K562 (cell line): ENCODE measurements around the gene RAPGEF5. TPM values are rescaled to one million over a fixed set of nuclear protein-coding genes. Genes with fewer than 3 reads are reported as not detected.

ENCODE experiments used
- ATAC-seq: fragments of 200-7000 bp; cut with Tn5 transposase; 3 replicates; pipeline ENCODE4 v1.9.1; 2020; ENCODE audit warnings: moderate library complexity
- BruUV-seq: library from RNA; stranded (reverse); fragments of 400-500 nt; replicated peaks from 2 replicates; lab custom pipeline; 2021; lab: Mats Ljungman, UMichigan
- CTCF ChIA-PET: fragments of 300-600 bp; formaldehyde crosslinking; extraction: SDS; loops from one replicate; lab custom pipeline; 2021; ENCODE audit warnings: low intra/inter-chr PET ratio; lab: Yijun Ruan, JAX
- POLR2A ChIA-PET: fragments of 300-600, 350-650 bp; sonication (Branson Sonifier 250); formaldehyde crosslinking; extraction: SDS; loops from one replicate; lab custom pipeline; 2021; ENCODE audit warnings: antibody characterized with exemption, inconsistent platforms; lab: Yijun Ruan, JAX
- DNase-seq, 4 experiments: peaks; one replicate each; pipeline versions ENCODE4 v3.0.0 to v3.0.0-alpha.2; 2011 to 2018; ENCODE audit warnings: low spot score in 3 of 4, mixed read lengths in 3 of 4; ENCODE audit errors: extremely low read depth in 1 of 4
- FAIRE-seq: peaks from 2 replicates; lab custom pipeline; 2011; peaks lifted over from hg19 to GRCh38; lab: Jason Lieb, UNC
- H2AFZ ChIP-seq: 2 replicates; pipeline ENCODE4 v1.6.0; 2011; ENCODE audit warnings: low read depth, low read length, control low read depth, inconsistent platforms
- H3K27ac ChIP-seq: fragments of 200-600 bp; 3 replicates; pipeline ENCODE4 v1.8.0; 2011; ENCODE audit warnings: low read depth, mild to moderate bottlenecking, control low read depth, inconsistent platforms, low read length, moderate library complexity, mixed read lengths; ENCODE audit errors: extremely low read depth
- H3K27me3 ChIP-seq, 2 experiments: fragments of 300-600 bp in 1 of 2; 2 replicates in 1 of 2; 3 replicates in 1 of 2; pipeline versions ENCODE4 v1.6.0 to v1.8.0; 2011; ENCODE audit warnings: inconsistent platforms in 2 of 2, low read length in 2 of 2, mild to moderate bottlenecking in 1 of 2, mixed read lengths in 1 of 2, moderate library complexity in 1 of 2; ENCODE audit not compliant: control insufficient read depth in 2 of 2, insufficient read depth in 2 of 2
- H3K36me3 ChIP-seq: fragments of 300-600 bp; 3 replicates; pipeline ENCODE4 v1.8.0; 2011; ENCODE audit warnings: mild to moderate bottlenecking, low read length, inconsistent platforms; ENCODE audit not compliant: control insufficient read depth, insufficient read depth
- H3K4me1 ChIP-seq, 2 experiments: fragments of 200-600 bp in 1 of 2; replicated peaks in 1 of 2; 2 replicates in 1 of 2; 3 replicates in 1 of 2; pipeline versions ENCODE4 v1.5.1 to v1.8.0; 2011; ENCODE audit warnings: inconsistent platforms in 2 of 2, low read length in 2 of 2, mild to moderate bottlenecking in 1 of 2, mixed read lengths in 1 of 2, moderate library complexity in 1 of 2; ENCODE audit not compliant: control insufficient read depth in 2 of 2, insufficient read depth in 2 of 2
- H3K4me2 ChIP-seq: 2 replicates; pipeline ENCODE4 v1.6.1; 2011; ENCODE audit warnings: low read length, control low read depth, inconsistent platforms, mixed read lengths; ENCODE audit not compliant: insufficient read depth
- H3K4me3 ChIP-seq: fragments of 200-600 bp; sonication (generic), shearing (Covaris generic); 2 replicates; pipeline ENCODE4 v1.5.1; 2016; ENCODE audit warnings: control low read depth, inconsistent platforms
- H3K79me2 ChIP-seq: fragments of 200-600 bp; 3 replicates; pipeline ENCODE4 v1.8.0; 2011; ENCODE audit warnings: low read length, inconsistent platforms; ENCODE audit not compliant: control insufficient read depth, insufficient read depth
- H3K9ac ChIP-seq, 2 experiments: 2 replicates each; pipeline versions ENCODE4 v1.6.0 to v1.6.1; 2011; ENCODE audit warnings: low read depth in 2 of 2, low read length in 2 of 2, control low read depth in 1 of 2, inconsistent platforms in 1 of 2, mild to moderate bottlenecking in 1 of 2, mixed read lengths in 1 of 2; ENCODE audit not compliant: insufficient read depth in 1 of 2
- H3K9me1 ChIP-seq: one replicate; pipeline ENCODE4 v1.6.0; 2011; ENCODE audit warnings: inconsistent platforms, mild to moderate bottlenecking, low read length, moderate library complexity; ENCODE audit not compliant: control insufficient read depth, insufficient read depth
- H3K9me3 ChIP-seq: replicated peaks from 2 replicates; pipeline ENCODE4 v1.5.1; 2011; ENCODE audit warnings: low read depth, low read length, inconsistent platforms; ENCODE audit not compliant: control insufficient read depth, insufficient read depth
- H4K20me1 ChIP-seq: replicated peaks from 2 replicates; pipeline ENCODE4 v1.6.1; 2011; ENCODE audit warnings: low read length, inconsistent platforms, mixed read lengths; ENCODE audit not compliant: control insufficient read depth, insufficient read depth
- ATF1 ChIP-seq, 2 experiments: fragments of 450-650 bp in 1 of 2; IDR thresholded peaks; 2 replicates each; pipeline ENCODE4 v1.6.1; 2016; ENCODE audit warnings: missing compliant biosample characterization in 1 of 2, missing genetic modification characterization in 1 of 2
- CEBPB ChIP-seq: fragments of 450-650 bp; IDR thresholded peaks from 2 replicates; pipeline ENCODE4 v1.6.1; 2016; ENCODE audit warnings: missing genetic modification characterization, missing compliant biosample characterization
- CREB1 ChIP-seq, 2 experiments: sonication (generic) in 1 of 2; formaldehyde crosslinking in 1 of 2; IDR thresholded peaks; 2 replicates each; pipeline versions ENCODE4 v1.6.1 to v1.8.0; 2012 to 2022; ENCODE audit warnings: inconsistent platforms in 1 of 2, mild to moderate bottlenecking in 1 of 2, missing genetic modification reagents in 1 of 2, moderate library complexity in 1 of 2
- EZH2 ChIP-seq: IDR thresholded peaks from 2 replicates; pipeline ENCODE4 v1.6.1; 2012; ENCODE audit warnings: low read depth, mild to moderate bottlenecking, inconsistent platforms, low read length, borderline replicate concordance
- FOXK1 ChIP-seq: sonication (generic); formaldehyde crosslinking; IDR thresholded peaks from 2 replicates; pipeline ENCODE4 v1.8.0; 2022; ENCODE audit warnings: missing genetic modification reagents, mild to moderate bottlenecking, borderline replicate concordance
- GABPB2 ChIP-seq: fragments of 250-450 bp; sonication (Bioruptor Pico); conservative IDR thresholded peaks from 2 replicates; pipeline ENCODE4 v1.5.1; 2021; ENCODE audit warnings: mild to moderate bottlenecking
- KDM5B ChIP-seq: fragments of 200-600 bp; sonication (generic); IDR thresholded peaks from 2 replicates; pipeline ENCODE4 v1.6.1; 2012; ENCODE audit warnings: low read depth, mild to moderate bottlenecking, moderate library complexity, low read length, control low read depth, inconsistent platforms; ENCODE audit not compliant: insufficient replicate concordance
- MCM2 ChIP-seq: fragments of 450-650 bp; IDR thresholded peaks from 2 replicates; pipeline ENCODE4 v1.6.1; 2017; ENCODE audit warnings: low read depth, mild to moderate bottlenecking
- MXI1 ChIP-seq: IDR thresholded peaks from 2 replicates; pipeline ENCODE4 v1.6.1; 2011; ENCODE audit warnings: low read depth, mild to moderate bottlenecking, improper control_type of control experiment, low read length
- MYBL2 ChIP-seq, 2 experiments: fragments of 450-650 bp in 1 of 2; sonication (generic) in 1 of 2; formaldehyde crosslinking in 1 of 2; IDR thresholded peaks; 2 replicates each; pipeline versions ENCODE4 v1.6.1 to v1.8.1; 2017 to 2022; ENCODE audit warnings: borderline replicate concordance in 1 of 2, inconsistent platforms in 1 of 2, low read depth in 1 of 2, mild to moderate bottlenecking in 1 of 2, missing genetic modification reagents in 1 of 2, moderate library complexity in 1 of 2
- NRF1 ChIP-seq, 2 experiments: fragments of 450-650 bp; IDR thresholded peaks in 1 of 2; conservative IDR thresholded peaks in 1 of 2; 2 replicates each; pipeline ENCODE4 v1.6.1; 2014; ENCODE audit warnings: mild to moderate bottlenecking in 2 of 2
- RFX1 ChIP-seq: fragments of 450-650 bp; IDR thresholded peaks from 2 replicates; pipeline ENCODE4 v1.6.1; 2016; ENCODE audit warnings: mild to moderate bottlenecking, moderate library complexity
- SMAD2 ChIP-seq: fragments of 150-350 bp; IDR thresholded peaks from 2 replicates; pipeline ENCODE4 v1.6.1; 2014; ENCODE audit warnings: low read depth, mild to moderate bottlenecking, low read length
- SMAD4 ChIP-seq: fragments of 250-450 bp; sonication (Bioruptor Pico); conservative IDR thresholded peaks from 2 replicates; pipeline ENCODE4 v1.8.0; 2021; ENCODE audit warnings: inconsistent platforms, mild to moderate bottlenecking, moderate library complexity
- ZNF445 ChIP-seq: fragments of 250-450 bp; sonication (Bioruptor Pico); IDR thresholded peaks from 2 replicates; pipeline ENCODE4 v1.4.0; 2020; ENCODE audit warnings: low read depth, mild to moderate bottlenecking, moderate library complexity
- ZNF507 ChIP-seq: conservative IDR thresholded peaks from 2 replicates; pipeline ENCODE4 v1.6.1; 2017; ENCODE audit warnings: missing genetic modification characterization, missing compliant biosample characterization
- ZNF764 ChIP-seq: fragments of 250-450 bp; sonication (Bioruptor Pico); IDR thresholded peaks from 2 replicates; pipeline ENCODE4 v1.4.0; 2020; ENCODE audit warnings: low read depth, mild to moderate bottlenecking, moderate library complexity
- ZNF77 ChIP-seq: fragments of 250-450 bp; sonication (Bioruptor Pico); IDR thresholded peaks from 2 replicates; pipeline ENCODE4 v1.5.0; 2020
- WGBS: fragments of 100-300 bp; shearing (Covaris generic); methylation state at CpG from one replicate; pipeline ENCODE4 v1.1.6; 2016; ENCODE audit warnings: low coverage, mixed read lengths; ENCODE audit not compliant: insufficient coverage; ENCODE audit errors: missing lambda C conversion rate; 5-methylcytosine and 5-hydroxymethylcytosine counted together
- in situ Hi-C: fragments of 300-500 bp; cut with MboI; formaldehyde crosslinking; loops from 4 replicates; pipeline ENCODE4 v1.15.0; 2018; ENCODE audit warnings: inconsistent platforms, mixed read lengths
- intact Hi-C: fragments of 100-400 bp; cut with micrococcal nuclease; formaldehyde crosslinking; loops from 2 replicates; pipeline ENCODE4 v1.14.2; 2022
- polyA plus RNA-seq, 8 experiments: library from polyadenylated mRNA; depleted of rRNA in 4 of 8; stranded (reverse) in 5 of 8; unstranded in 3 of 8; fragments of >200 nt; fragmentation: Nextera tagmentation in 2 of 8; fragmentation: Illumina TruSeq in 1 of 8; extraction: Ambion mirVana in 2 of 8; extraction: Trizol in 1 of 8; gene quantifications; 2 replicates each; pipeline versions ENCODE4 v1.2.1 to v1.2.3, GENCODE V29; 2011 to 2014; ENCODE audit warnings: inconsistent platforms in 1 of 8, missing spikeins in 1 of 8
- total RNA-seq, 7 experiments: library from RNA; depleted of rRNA in 6 of 7; stranded (reverse); fragments of >200 nt in 6 of 7; fragmentation: Illumina TruSeq in 2 of 7; extraction: Trizol in 2 of 7; gene quantifications; 2 replicates each; pipeline versions ENCODE4 v1.2.1 to v1.2.3, GENCODE V29; 2011 to 2021; ENCODE audit warnings: low replicate concordance in 1 of 7
- TF ChIP-seq, protein P1 (sequence below): sonication (generic); formaldehyde crosslinking; IDR thresholded peaks from 2 replicates; pipeline ENCODE4 v1.8.0; 2022; ENCODE audit warnings: mild to moderate bottlenecking, missing genetic modification reagents

The RAPGEF5 gene
- total and polyA plus RNA-seq, 9 of the 15 experiments (the other 6 are each of a cell fraction or from before 2014, with no cell fraction given), result 0.39 to 2.0 (median 1.1) TPM

DNA sequence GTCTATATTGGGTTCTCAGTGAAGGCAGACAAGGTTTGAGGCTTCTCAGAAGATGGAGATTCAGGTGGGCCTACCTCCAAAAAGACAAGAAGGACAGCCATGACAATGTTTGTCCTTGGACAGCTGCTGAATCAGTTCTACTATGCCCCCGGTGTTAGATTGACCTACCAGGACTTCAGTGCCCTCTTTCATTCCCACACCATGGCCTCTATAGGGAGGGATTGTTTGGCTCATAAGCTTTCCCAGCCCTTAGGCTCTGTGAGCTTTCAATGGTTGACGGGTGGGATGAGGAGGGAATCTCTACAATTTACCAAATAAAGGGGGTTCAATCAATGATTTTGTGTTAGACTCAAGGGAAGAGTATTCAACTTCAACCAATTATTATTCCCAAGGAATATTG lies 23.4 kb upstream of the RAPGEF5 start (continued):
- TF ChIP-seq FOXK1 (CRISPR knock-in tag), result no peak
- TF ChIP-seq, protein P1, sequence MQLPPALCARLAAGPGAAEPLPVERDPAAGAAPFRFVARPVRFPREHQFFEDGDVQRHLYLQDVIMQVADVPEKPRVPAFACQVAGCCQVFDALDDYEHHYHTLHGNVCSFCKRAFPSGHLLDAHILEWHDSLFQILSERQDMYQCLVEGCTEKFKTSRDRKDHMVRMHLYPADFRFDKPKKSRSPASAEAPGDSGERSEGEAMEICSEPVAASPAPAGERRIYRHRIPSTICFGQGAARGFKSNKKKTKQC (CRISPR knock-in tag), result no peak
- no peak for TF ChIP-seq MYBL2 (IDR thresholded peaks at IDR 0.05; ENCODE audit: low read depth)
- no peak for TF ChIP-seq MYBL2 (CRISPR knock-in tag; IDR thresholded peaks at IDR 0.05; ENCODE audit: borderline replicate concordance)
- no peak for TF ChIP-seq ZNF507

DNA sequence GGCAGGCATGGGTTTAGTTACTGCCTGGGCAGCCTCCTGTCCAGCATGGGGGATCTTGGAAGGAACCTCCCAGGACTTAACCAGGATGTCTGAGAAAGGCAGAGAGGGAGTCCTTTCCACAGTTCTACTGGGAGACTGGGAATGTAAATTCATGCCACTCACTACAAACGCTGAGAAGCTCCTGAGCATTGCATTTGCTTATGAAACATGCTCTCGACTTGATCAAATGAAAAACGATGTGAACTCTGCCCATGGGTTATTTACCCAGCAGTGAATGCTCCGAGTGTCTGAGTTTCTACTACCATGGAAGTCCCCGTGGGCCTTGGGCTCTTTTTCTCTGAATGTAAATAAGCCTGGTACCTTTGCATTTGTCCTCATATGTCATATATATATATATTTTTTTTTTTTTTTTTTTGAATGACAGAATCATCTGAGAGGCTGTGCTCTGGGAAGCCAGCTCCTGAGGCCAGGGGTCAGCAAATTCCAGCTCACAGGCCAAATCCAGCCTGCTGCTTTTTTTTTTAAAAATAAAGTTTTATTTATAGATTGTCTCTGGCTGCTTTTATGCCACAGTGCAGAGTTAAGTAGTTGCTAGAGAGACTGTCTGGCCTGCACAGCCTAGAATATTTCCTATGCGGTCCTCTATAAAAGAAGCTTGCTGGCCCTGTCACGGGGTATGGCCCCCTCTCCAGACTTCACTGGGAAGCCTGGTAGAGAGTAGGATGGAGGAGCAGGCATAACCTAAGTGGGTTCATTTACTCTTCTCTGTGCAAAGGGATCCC lies 21.4 kb upstream of the RAPGEF5 start:
- Histone ChIP-seq H3K27ac (no peak overlapping the region), H3K9me3 (no peaks in the 10 kb centered on the region), H2AFZ (no peak overlapping the region), H3K9me1 (no peaks in the 10 kb centered on the region), H3K4me1 (peaks cover 0 to 13% of the 10 kb centered on the region in 2 experiments; a peak in 3 of 5 replicates), H3K9ac (no peak overlapping the region), H3K36me3 (no peaks in the 10 kb centered on the region), H3K27me3 (no peaks in the 10 kb centered on the region), H3K4me3 (no peak overlapping the region), H4K20me1 (no peaks in the 10 kb centered on the region), H3K4me2 (no peak overlapping the region), H3K79me2 (no peaks in the 10 kb centered on the region)
- intact Hi-C loops (no loop called here), in situ Hi-C loops (no loop called here)
- 54% methylated on average over 7 of the region's 7 CpGs for WGBS
- ChIA-PET CTCF (interaction anchor here (0.6 kb wide), 1 partner anchor 121 kb away, joined by 3 read pairs; the partner anchor contains the start of gene STEAP1B), POLR2A (interaction anchor here (1.1 kb wide), 1 partner anchor 13 kb away, joined by 3 read pairs; no protein-coding TSS in a partner anchor)
- BruUV-seq, result no TSS peak
- ATAC-seq, result no peak
- DNase-seq, result no peak
- FAIRE-seq, result no peak
- no peak for TF ChIP-seq ZNF764
- no peak for TF ChIP-seq KDM5B
- TF ChIP-seq NRF1 (conservative IDR thresholded peaks at IDR 0.05 in 1 of 2, IDR thresholded peaks at IDR 0.05 in 1 of 2), result no peak
- TF ChIP-seq MXI1, result no peak
- no peak for TF ChIP-seq ZNF445 (CRISPR knock-in tag)
- TF ChIP-seq GABPB2 (CRISPR knock-in tag), result no peak
- TF ChIP-seq MCM2, result no peak
- no peak for TF ChIP-seq EZH2
- no peak for TF ChIP-seq SMAD4
- no peak for TF ChIP-seq ATF1 (CRISPR knock-in tag; IDR thresholded peaks at IDR 0.05)
- no peak for TF ChIP-seq ATF1 (tag; IDR thresholded peaks at IDR 0.05)
- TF ChIP-seq ZNF77, result no peak
- no peak for TF ChIP-seq RFX1
- TF ChIP-seq CEBPB (tag), result no peak
- TF ChIP-seq CREB1 (IDR thresholded peaks at IDR 0.05), result no peak
- TF ChIP-seq CREB1 (CRISPR knock-in tag; IDR thresholded peaks at IDR 0.05), result no peak
- no peak for TF ChIP-seq SMAD2
